NCI-H460 (cell line): ENCODE results near the gene SDHB. TPM values are rescaled to one million over a fixed set of nuclear protein-coding genes. Genes with fewer than 3 reads are reported as not detected.

Experiments
- DNase-seq: peaks from one replicate; pipeline ENCODE4 v3.0.0-alpha.2; 2016; ENCODE audit warnings: low read depth; ENCODE audit errors: extremely low read depth
- total RNA-seq: library from RNA; depleted of rRNA; stranded (reverse); fragments of >200 nt; shearing (Covaris generic); gene quantifications from 2 replicates; pipeline ENCODE4 v1.2.3, GENCODE V29; 2014

SDHB gene
- total RNA-seq, 1 experiment from 2014 or later: 233 TPM

DNA sequence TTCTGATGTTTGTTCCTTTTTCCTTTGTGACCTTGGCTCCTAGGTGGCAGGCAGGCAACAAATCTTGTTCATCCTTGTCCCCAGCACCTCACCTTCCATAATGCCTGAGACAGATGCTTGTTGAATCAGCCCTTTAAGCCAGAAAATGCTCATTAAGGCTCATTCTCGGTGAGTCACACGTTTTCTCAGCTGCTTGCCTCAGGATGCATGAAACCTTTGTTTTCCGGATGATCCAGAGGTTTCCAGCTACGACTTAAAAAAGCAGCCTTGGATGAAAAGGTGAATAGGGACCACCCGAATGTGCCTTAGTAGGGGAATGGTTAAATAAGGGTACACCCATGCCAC is 37.5 kb downstream of the SDHB start:
- no peak for DNase-seq

DNA sequence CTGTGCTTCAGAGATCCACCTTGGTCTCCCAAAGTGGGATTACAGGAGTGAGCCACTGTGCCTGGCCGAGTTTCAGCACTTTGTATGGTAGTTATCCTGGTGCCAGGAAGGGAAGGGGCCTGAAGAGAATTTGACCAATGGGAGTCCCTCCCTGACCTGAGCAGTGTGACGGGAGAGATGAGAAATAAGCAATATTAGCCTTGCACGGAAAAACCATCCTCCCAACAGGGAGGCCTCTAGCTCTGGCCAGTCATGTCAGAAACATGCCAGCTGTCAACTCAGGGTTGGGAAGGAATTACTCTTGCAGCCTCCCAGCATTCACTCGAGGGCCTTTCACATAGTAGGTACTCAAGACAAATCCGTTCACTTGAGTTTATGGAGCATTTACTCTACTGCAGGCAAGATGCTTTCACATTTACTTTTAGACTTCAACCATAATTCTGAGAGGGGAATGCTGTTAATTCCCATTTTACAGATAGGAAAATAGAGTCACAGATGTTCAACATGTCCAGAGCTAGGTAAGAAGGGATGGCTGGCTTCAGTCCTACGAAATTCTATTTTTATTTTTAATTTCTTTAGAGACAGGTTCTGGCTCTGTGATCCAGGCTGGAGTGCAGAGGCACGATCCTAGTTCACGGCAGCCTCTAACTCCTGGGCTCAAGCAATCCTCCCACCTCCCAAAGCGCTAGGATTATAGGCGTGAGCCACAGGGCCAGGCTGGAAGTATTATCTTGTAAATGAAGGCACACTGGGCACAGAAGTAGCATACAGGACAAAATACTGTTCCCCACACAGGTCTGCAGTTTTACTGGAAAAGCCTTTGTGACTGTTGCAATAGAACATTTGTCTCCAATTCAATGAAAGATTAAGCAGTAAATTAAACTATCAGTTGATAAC is 38.9 kb downstream of the SDHB start:
- DNase-seq: no peak

DNA sequence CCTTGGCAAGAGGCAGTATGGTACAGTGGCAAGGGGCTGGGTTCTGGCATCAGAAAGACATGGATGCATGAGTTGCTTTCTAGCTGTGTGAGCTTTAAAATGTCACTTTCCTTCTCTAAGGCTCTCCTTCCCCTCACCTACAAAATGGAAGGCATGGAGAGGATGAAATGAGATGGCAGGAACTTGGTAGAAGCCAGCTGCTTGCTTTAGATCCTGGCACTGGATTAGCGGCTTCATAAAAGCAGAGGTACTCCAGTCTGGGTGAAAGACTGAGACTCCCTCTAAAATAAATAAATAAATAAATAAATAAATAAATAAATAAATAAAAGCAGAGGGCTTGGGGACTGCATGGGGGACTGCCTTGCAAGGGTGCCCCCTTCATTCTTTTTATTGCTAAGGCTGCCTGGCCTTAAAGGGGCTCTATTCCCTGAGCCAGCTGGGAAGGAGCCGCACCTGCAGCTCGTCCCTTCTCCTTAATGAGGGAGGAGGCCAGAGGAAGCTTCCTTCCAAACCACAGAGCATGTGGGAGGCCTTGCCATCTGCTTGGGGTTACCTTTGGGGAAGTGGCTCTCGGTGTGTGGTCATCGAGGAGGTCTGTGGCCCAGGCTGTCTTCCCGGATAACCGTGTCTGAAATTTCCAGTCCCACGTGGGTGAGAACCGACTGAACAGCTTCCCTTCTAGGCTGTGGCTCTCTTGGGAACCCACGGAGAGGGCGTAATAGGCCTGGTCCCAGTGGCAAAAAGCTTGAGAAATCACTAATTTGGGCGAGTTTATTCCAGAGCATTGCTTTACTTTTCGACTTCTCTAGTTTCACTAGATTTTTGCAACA is 40.1 kb downstream of the SDHB start:
- DNase-seq: no peak

DNA sequence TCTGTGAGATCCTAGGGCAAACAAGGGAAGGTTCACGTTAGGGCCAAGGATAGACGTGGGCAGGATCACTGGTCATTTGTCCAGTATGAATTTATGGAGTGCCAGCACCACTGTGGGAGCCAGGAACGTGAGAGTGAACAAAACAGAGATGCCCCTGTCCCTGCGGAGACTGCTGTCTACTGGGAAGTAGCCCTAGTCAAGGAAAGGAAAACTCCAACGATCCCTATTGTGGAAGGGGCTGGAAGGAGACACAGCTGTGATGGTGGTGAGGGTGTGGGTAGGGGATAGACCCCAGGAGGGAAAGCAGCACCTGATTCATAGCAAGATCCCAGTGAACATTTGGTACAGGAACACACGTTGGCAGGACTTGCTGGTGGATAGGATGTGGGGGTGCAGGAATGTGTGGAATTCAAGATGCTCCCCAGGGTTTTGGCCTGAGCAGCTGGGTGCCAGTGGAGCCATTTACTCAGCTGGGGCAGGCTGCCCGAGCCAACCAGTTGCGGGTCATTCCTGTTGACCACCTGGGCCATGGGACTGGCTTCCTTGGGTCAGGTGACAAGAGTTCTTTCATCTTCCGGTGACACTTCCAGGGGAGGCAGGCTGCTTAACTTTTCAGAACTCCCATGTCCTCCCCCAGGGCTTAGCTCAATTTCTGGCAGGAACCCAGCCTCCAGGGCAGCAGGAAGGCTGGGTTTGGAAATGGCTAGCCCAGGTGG is 40.9 kb downstream of the SDHB start:
- no peak for DNase-seq

DNA sequence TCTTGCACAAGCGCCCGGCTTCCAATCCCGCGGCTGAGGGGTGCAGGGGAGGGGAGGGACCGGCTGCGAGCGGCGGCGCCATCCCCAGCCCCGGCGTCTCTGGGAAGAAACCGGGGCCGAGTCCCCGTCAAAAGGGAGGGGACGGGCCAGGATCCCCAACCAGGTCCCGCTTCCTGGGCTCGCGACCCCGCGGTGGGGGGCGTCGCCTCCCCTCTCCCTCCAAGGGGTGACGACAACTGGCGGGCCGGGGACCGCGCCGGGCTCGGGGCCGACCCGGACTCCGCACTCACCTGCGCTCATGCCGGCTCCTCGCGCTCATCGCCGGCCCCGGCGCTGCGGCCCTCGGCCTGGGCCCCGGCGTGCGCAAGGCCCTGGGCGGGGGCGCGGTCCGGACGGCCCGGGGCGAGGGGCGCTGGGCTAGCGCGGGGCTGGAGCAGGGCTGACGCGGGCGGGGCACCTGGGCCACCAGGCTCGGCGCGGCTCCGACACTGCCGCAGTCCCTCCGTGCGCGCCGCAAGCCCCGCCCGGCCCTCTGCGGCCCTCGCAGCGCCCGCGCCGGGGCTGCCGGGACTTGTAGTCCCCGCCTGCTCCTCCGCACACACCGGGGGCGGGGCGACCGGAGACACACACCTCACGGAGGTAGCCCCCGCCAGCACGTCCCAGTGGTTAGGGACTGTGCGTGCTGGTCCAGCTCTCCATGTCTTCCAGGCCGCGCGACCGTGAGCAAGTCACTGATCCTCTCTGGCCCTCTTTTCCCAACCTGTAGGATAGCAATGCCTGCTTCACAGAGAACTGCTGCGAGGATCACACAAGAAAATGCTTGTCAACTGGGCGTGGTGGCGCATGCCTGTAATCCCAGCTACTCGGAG is 42.2 kb downstream of the SDHB start, which contains the start of gene ATP13A2:
Gene ATP13A2, minus strand, starts transcription at position 490 of the 869 bp plus-strand sequence. Its CDS starts 190 bp downstream, at position 300.
- peak; percentile 60 for DNase-seq

DNA sequence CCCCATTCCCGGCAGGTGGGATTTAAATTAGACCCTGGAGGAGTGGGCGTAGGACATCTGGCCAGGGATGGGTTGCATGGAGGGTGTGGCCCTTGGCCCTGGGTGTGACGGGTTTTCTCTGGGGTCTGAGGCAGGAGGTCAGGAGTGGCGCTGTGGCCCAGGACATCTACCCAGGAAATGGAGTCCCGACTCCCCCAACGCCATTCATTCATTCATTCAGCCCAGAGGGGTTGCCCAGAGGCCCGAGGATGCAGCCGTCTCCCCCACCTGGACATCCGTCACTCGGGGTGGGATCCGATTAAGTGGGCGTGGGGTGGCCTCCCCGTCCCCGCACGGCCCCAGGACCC is 42.8 kb downstream of the SDHB start:
- DNase-seq: no peak

DNA sequence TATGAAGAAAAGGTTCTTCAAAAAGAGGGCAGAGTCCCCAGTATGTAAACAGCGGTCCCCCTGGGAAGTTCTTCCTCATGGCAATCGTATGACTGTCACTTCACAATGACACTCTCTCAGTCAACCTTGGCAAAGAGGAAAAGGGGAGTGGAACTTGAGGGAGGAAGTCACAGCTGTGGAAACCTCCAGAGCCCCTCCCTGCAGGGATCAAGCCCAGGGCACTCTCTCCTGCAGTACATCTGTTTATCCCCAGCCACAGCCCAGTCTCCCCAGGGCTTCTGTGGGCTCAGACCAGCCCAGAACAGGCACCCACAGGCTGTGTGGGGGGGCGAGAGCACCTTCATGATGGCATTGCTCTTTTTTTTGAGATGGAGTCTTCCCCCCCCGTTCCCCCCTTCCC is 44.1 kb downstream of the SDHB start:
- no peak for DNase-seq

DNA sequence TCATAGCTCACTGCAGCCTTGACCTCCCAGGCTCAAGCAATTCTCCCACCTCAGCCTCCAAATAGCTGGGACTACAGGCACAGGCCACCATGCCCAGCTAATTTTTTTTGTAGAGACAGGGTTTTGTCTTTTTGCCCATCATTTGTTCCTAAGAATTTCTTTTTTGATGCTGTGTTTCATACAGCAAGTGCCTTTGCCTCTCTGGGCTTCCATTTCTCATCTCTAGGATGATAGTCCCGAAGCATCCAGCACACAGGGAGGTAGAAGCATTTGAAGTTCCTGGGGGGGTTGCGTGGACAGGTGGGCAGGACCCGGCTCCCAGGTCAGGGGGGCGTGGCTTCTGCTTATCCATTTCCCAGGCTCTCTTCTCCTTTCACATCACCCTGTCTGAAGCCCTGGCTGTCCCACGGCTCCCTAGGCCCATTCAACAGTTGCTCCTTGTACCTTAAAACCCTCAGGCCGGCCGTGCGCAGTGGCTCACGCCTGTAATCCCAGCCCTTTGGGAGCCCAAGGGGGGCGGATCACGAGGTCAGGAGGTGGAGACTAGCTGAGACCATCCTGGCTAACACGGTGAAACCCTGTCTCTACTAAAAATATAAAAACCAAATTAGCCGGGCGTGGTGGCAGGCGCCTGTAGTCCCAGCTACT is 45.5 kb downstream of the SDHB start:
- no peak for DNase-seq

DNA sequence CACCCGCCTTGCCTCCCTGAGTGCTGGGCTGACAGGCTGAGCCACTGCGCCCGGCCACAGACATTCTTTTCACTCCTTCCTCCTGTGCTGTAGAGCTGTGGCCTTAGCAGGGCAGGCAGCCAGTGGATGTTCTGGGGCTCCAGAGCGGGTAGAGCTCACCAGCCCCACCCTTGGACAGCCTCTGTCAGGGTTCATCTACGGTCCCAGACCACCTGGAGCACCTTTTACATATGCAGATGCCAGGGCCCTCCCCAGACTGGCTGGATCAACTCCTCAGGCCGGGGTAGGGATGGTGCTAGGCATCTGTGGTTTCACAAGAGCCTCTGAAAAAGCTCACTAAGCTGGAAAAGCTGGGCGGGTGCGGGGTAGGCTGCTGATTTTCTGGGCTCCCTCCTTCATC is 46.7 kb downstream of the SDHB start:
- no peak for DNase-seq

DNA sequence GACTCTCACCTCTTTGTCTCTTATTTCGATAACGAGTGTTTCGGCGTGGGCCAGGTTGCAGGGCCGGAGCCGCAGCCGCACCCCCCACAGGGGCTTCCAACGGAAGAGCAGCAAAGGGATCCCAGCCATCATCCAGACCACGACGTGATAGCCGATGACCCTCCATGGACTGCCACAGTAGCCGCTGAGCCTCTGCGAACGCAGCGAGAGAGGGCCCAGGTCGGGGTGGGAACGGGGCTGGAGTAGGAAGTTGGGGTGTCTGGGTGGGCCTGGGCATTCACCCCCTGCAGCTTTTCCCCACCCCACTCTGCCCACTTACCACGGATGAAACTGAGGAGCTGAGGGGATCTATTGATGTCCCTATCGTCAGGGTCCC is 48.5 kb downstream of the SDHB start:
- no peak for DNase-seq

DNA sequence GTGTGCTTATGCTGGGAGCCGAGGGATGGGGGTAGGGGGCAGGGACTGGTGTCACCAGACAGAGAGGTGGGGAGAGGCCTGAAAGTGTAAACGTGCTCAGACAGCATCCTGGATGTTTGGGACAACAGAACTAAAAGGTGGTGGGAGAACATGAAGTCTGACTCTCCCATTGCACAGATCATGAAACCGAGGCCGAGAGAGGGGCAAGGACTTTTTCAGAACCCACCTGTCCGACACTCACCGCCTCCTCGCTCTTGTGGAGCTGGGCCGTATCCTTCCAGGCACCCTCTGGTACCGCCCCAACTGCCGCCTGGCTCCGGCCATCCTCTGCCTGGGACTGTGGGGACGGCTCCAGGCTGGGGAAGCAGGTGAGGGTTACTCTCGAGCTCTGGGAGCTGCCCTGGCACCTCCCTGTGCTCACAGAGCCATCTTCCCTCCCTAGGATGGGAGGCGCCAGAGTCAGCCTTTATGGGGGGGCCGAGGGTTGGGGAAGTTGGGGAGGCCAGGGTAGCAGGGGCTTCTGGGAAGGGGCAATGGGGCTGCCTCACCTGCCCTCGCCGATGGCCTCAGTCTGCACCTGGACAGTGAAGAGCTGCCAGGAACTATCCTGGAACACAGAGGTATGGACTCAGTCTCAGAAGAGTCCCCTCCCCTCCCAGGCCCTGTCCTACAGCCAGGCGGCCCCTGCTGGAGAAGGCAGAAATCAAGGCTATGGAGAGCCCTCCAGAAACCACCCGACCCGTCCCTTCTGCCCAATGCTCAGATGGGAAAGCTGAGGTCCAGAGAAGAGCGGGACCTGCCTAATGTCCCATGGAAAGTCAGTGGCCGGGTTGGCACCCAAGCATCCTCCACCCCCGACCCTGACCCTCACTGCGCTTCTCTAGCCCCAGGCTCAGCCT is 49.1 kb downstream of the SDHB start:
- DNase-seq: no peak

DNA sequence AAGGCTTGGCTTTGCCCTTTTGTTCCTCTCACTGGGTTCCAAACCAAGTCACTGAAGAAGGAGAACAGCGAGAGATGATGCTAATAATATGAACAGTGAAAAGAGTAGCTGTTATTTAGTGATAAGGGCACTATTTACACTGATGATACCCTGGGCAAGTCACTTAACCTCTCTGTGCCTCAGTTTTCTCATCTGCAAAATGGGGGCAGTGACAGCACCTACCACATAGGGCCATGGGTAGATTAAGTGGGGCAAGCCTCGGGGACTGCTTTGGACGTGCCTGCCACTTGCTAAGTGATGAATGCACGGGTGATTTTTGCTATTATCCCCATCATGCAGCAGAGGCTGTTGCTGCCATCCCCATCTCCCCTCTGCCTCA is 51.3 kb downstream of the SDHB start:
- no peak for DNase-seq

DNA sequence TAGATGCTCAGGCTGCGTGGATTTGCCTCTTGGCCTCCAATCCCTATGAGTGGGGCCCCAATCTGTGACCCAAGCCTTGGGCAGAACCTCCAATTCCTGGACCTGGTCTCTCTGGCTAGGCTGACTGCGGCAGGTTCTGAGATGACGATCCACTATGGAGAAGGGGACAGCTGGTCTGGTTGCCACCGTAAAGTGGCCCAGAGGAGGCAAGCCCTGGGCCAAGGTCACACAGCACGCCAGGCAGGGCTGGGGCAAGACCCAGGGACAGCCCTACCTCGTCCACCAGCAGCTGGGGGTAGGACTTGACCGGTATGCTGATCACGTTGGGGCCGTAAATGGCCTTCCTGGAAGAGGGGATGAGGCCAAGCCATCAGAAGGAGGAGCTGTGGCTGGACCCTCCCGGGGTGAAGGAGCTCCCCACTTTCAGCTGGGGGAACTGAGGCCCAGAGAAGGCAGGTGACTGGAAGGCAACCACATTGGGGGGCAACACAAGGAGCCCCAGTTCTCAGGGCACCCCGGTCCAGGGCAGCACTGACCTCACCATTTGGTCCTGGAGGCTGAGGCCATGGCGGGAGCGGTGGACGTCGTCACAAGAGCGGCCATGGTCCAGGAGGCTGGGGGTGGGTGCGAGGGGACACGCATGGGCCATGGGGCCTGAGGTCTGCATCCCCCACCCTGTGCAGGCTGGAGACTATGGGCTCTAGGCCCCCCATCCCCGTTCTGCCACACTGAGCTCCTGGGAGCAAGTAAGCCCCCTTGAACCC is 51.9 kb downstream of the SDHB start:
- DNase-seq: no peak

DNA sequence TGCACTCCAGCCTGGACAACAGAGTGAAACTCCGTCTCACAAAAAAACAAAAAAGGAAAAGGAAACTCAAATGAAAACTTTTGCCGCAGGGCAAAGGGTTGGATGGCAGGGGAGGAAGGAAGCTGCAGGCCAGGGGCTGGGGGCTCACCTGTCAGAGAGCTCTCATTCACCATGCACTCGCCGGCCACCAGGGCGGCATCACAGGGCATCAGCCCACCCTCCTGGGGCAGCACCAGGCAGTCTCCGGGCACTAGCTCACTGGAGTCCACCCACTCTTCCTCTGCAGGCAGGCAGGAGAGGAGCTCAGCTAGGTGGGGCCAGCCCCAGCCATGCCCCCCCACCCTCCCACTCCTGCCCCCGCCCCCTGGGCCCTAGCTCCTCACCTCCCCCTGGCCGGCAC is 54.0 kb downstream of the SDHB start:
- DNase-seq: no peak

DNA sequence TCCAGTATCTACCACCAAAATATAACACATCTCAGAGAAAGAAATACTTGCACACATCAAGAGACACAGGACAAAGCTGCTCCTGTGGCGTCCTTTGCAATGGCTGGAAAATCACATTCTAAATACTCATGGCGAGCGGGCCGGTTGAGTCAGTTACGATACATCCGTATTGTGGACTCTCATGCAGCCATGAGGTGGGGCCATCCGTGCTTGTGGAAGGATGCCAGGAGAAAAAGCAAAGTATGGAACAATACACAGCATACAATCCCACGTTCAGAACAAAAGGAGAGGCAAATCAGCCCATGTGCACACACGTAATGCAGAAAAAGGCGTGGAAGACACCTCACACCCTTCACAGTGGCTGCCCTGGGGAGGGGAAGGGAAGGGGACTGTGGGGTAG is 55.2 kb downstream of the SDHB start:
- DNase-seq: no peak

DNA sequence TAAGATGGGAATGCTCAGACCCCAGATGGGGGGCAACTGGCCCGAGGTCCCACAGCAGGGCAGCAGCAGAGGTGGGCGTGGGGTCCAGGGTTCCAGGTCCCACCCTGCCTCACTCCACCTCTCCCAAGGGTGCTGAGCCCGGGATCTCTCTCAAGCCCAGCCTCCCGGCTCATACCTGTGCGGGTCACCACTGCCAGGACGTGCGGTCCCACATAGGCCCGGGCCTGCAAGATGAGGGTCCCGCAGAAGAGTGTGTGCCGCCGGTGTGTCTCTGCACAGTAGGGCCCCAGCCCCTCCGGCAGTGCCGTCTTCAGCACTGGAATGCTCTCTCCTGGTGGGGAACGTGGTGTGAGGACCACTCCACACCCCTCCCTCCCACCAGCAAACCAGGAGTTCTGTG is 57.0 kb downstream of the SDHB start:
- DNase-seq: no peak

DNA sequence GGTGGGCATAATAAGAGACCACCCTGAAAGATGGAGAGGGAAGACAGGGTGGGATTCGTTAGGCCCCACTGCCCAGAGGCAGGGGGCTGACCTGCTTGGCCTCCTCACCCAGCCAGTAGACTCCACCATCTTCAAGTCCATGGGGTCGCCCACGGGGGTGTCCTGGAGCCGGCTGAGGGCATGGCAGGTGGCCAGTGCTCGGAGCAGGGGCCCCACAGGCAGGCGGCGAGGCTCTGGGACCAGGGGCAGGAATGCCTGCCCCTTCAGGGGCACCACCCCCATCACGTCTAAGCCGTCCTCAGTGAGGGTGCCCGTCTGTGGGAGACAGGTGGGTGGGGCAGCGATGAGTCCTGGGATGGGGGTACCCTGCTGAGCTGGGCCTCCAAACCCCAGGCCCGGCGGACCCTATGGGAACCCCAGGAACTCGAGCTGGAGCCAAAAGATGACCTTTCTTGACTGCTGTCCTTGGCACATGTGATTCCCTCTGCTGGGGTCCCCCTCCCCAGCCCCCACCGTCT is 60.3 kb downstream of the SDHB start:
- no peak for DNase-seq

DNA sequence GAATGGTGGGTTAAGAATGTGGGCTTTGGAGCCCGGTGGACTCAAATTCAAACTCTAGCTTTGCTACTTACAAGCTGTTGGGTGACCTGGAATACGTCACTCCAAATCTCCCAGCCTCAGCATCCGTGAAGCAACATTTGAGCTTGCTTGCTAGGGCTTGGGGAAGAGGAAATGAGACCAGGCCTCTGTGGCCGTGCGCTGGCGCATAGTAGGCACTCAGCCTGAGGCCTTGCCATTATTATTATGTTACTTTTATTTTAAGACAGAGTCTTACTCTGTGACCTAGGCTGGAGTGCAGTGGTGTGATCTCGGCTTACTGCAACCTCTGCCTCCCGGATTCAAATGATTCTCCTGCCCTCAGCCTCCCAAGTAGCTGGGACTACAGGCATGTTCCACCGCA is 61.2 kb downstream of the SDHB start:
- no peak for DNase-seq
